Stimulated activated CD4-positive, alpha-beta T cell treated with anti-CD3 and anti-CD28 coated beads, Interleukin-15, amount 100 ng/mL, for 1 hour (primary cell): ENCODE results near the gene IMMP2L.
"Not testable (repeated sequence)": the region's sequence is repeated elsewhere in the genome, so short reads cannot be mapped to it uniquely, and the experiment has no call there.

Experiments used
- DNase-seq, 2 donors: peaks; one replicate each; pipeline ENCODE4 v3.0.0-alpha.2; 2020; ENCODE audit warnings: low read depth in 1 of 2, low spot score in 1 of 2

The IMMP2L gene

GRCh38 chr7:111265394-111265793 is 296.9 kb downstream of the IMMP2L start:
- DNase-seq, result no peak

- no peak for DNase-seq
Measured at GRCh38 chr7:111264981-111265380, 297.3 kb downstream of the IMMP2L start.

GRCh38 chr7:111264111-111264868 is 298.0 kb downstream of the IMMP2L start:
- DNase-seq, result no peak

GRCh38 chr7:111262293-111263116 is 299.8 kb downstream of the IMMP2L start:
- no peak for DNase-seq

GRCh38 chr7:111261496-111261895 is 300.8 kb downstream of the IMMP2L start:
- no peak for DNase-seq

GRCh38 chr7:111259991-111260390 is 302.3 kb downstream of the IMMP2L start:
- no peak for DNase-seq

- DNase-seq, result no peak
Measured at GRCh38 chr7:111256391-111256790, 305.9 kb downstream of the IMMP2L start.

GRCh38 chr7:111255576-111255975 is 306.7 kb downstream of the IMMP2L start:
- DNase-seq, result no peak

GRCh38 chr7:111251365-111251764 is 310.9 kb downstream of the IMMP2L start:
- DNase-seq, result not testable (repeated sequence)

- not testable (repeated sequence) for DNase-seq
Measured at GRCh38 chr7:111249807-111250206, 312.5 kb downstream of the IMMP2L start.

- no peak for DNase-seq
Measured at GRCh38 chr7:111242141-111242755, 320.0 kb downstream of the IMMP2L start.

- DNase-seq, result no peak
Measured at GRCh38 chr7:111240371-111240770, 321.9 kb downstream of the IMMP2L start.

GRCh38 chr7:111239437-111239836 is 322.9 kb downstream of the IMMP2L start:
- DNase-seq, result no peak

GRCh38 chr7:111238886-111239285 is 323.4 kb downstream of the IMMP2L start:
- no peak for DNase-seq

GRCh38 chr7:111235709-111236108 is 326.6 kb downstream of the IMMP2L start:
- DNase-seq, result no peak

GRCh38 chr7:111232249-111233084 is 329.8 kb downstream of the IMMP2L start:
- DNase-seq, result no peak

- no peak for DNase-seq
Measured at GRCh38 chr7:111229916-111230315, 332.4 kb downstream of the IMMP2L start.

GRCh38 chr7:111229181-111229740 is 333.0 kb downstream of the IMMP2L start:
- no peak for DNase-seq

- no peak for DNase-seq
Measured at GRCh38 chr7:111228437-111228836, 333.9 kb downstream of the IMMP2L start.

- no peak for DNase-seq
Measured at GRCh38 chr7:111226800-111227199, 335.5 kb downstream of the IMMP2L start.
